DMS153 (cell line): ENCODE data around the gene TBC1D22A.

Experiments used
- DNase-seq: peaks from one replicate; lab custom pipeline; 2025; lab: John Stamatoyannopoulos, UW

TBC1D22A gene

DNA sequence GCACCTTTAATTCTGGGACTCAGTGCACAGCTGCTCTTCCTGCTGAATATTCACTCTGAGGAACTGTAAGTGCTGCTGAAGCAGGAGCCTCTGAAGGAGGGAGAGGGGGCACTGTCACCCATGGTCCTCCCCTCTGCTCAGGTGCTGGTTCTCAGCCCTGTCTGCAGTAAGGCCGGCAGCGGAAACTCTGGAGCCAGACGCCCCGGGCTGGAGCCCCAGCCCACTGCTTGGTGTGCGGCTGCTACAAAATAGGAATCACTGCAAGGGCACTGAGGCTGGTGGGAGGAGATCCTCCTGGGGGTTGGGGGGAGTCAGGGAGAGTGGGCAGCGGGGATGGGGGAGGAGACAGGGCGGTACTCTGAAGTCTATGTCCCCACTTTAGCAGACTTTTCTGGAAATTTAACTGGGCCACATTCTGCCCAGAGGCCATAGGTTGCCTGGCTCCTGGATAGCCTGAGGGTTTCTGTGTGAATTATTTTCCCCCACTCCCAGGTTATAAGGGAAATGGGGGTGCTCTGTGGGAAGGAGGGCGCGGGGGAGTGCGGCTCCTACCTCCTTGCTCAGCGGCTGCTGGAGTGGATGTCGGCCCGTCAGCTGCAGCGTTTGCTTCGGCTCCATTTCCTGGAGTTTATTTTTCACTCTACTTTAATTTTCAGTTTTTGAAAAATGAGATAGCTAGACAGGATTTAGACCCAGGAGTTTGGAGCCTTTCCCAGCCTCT is 33.6 kb downstream of the TBC1D22A start:
- no peak for DNase-seq

DNA sequence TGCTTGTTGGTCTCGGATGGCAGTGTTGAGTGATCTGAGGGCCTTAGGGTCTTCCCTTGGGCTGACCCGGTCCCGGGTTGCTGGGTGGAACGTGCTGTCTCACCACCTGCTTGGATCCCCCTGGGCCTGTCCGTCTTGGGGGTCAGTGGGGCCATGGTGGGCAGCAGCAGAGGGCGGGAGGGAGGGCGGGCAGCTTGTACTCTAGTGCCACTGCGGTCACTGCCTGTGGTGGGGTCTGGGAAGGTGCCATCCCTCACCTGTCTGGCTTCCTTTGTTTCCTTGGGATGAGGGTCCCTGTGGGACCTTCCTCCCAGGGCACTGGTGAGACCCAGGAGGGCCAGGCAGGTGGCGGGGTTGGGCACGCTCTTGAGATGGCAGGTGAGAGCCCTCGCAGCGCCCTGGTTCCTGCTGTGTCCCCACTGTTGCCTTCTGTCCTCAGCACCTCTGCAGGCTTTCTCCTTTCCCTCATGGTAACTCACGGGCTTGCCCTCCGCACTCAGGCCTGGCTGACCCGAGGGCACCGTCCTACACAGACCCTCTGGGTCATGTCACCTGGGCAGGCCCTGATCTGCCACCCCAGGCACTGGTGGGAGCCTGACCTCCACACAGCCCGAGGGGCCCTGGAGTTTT is 34.2 kb downstream of the TBC1D22A start:
- DNase-seq = no peak

GRCh38 chr22:46797355-46797754 is 34.9 kb downstream of the TBC1D22A start:
- no peak for DNase-seq

GRCh38 chr22:46798041-46798365 is 35.6 kb downstream of the TBC1D22A start:
- DNase-seq = no peak

DNA sequence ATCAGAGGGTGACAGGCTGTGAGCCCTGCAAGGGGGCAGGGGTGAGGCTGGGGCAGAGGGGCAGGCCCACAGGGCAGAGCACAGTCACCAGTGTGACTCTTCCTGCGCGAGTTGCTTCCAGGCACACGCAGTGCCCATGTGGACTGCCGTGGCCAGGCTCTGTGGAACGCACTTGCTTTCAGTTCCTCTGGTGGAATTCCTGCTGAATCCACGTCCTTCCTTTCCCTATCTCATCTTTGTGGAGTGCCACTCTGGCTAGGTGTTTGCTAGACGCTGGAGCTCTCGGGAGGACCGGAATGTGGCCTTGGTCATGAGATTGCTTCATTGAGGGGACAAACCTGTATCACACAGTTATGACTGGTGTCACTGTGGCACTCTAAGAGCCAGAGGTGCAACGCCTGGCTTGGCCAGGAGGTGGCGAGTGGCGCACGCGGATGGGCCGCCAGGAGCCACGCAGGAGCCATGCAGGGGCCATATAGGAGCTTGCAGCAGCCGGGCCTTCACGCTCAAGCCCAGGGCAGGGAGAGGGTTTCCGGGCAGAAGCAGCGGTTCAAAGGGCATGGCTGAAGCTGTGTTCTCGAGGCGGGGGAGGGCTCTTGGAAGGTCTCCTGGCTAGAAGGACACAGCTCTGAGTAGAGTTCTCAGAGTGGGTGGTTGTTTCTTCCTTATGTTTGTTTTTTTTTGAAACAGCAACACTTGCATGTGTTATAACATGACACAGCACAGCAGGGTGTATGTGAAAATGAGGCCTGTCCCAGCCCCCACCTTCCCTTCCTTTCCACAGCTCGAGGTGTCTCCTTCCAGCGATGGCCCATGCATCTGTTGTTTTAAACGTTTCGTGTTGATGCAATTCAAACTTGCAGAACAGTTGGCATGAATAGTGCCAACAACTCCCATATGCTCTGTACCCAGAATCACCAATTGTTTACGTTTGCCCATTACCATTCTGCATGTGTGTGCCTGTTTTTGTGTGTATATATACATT is 36.2 kb downstream of the TBC1D22A start:
- DNase-seq = no peak

- no peak for DNase-seq
These were observed 37.2 kb downstream of the TBC1D22A start for GRCh38 chr22:46799626-46800025.

DNA sequence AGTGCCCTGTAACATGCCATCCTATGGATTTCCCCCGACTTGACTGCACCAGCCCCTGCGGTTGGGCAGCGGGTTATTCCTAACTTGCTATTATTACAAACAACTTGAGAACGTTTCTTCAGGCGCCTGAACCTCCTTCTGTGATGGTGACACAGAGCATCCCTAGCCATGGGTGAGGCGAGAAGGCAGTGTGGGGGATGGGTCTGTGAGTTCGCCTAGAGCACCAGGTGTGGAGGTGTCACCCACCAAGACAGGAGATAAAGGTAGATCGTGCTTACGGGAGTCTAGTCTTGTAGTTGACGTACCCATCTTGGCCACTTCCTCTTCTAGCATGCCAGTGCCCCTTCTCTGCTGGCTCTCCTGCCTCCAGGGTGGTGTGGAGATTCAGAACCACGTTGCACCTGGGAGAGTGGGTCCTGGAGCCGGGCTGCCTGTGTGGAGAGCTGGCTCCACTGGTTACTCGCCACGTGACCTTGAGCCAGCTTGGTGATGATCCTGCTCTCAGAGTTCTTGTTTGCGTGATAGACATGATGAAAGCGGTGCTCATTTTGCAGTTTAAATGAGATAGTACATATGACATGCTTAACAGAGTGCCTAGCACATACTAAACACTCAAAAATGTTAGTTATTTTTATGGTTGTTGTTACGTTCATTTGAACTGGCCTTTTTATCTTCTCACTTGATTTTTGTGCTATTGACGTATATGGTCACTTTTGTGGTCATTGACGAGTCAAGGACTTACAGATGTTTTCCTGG is 37.8 kb downstream of the TBC1D22A start:
- no peak for DNase-seq

- DNase-seq = peak; percentile 90
These were observed 38.9 kb downstream of the TBC1D22A start for GRCh38 chr22:46801331-46801811.

DNA sequence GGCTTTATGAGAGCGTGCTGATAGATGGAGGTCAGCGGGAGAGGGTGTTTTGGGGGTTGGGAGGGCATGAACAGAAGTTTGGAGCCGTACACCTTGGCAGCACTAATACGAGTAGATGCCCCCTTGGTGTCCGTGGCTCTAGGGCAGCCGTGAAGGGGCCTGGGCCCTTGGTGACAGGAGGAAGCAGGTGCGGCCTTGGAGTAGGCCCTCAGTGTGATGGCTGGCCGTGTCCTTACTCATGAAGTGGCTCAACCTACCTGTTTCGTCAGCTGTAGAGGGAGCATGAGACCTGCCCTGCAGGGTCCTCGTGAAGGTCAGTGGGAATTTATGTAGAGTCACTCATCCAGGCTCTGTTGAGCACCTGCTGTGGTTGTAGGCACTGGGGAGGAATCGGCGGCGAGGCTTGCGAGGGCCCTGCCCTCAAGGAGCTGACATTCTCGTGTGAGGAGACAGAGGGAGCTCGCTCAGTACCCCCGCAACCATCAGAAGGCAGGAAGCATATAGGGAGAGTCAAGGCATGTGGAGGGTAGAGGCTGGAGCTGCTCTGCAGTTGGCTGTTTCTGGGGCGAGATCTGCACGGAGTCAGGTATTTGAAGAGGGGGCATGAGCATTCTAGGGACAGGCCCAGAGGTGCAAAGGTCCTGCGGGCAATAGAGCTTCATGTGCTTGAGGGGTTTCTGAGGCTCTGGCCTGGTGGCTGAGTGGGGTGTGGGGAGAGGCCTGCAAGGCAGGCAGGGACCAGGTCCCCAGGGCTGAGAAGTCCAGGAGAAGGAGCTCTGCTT is 39.6 kb downstream of the TBC1D22A start:
- DNase-seq = no peak

DNA sequence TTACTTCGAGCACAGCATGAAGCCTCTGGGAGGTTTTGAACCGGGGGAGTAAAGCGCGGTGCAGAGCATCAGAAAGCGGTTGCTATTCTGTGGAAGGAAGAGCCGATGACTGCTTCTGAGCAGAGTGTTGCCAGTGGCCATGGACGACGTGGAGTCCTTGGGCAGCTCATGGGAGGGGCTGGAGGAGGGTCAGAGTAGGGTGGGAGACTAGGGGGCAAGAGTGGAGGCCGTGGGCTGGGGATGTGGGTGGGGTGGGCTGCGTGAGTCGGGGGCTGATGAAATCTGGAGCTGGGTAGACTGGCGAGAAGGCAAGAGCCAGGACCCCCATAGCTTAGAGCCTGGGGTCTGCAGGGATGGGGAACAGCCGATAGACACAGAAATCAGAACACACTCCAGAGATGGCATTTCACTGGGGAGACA is 40.2 kb downstream of the TBC1D22A start:
- no peak for DNase-seq

GRCh38 chr22:46803031-46803880 is 40.8 kb downstream of the TBC1D22A start:
- DNase-seq = no peak

- no peak for DNase-seq
These were observed 41.5 kb downstream of the TBC1D22A start for GRCh38 chr22:46803936-46804335.

DNA sequence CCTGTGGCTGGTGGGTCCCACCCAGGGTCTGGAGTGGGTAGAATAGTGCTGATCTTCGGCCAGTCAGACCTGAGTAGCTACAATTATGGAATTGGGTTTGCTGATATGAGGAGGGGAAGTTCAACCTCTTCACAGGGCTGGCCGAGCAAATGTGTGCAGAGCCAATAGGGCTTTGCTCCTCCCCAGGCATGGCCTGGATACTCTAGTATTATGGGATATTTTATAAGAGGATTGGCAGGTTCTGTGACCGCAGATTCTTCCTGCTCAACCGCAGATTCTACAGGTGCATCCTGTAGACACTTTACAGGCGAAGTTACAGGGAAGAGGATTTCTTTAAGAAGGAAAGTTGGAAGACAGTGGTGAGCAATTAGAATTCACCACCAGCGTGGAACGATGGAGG is 44.3 kb downstream of the TBC1D22A start:
- DNase-seq = no peak

DNA sequence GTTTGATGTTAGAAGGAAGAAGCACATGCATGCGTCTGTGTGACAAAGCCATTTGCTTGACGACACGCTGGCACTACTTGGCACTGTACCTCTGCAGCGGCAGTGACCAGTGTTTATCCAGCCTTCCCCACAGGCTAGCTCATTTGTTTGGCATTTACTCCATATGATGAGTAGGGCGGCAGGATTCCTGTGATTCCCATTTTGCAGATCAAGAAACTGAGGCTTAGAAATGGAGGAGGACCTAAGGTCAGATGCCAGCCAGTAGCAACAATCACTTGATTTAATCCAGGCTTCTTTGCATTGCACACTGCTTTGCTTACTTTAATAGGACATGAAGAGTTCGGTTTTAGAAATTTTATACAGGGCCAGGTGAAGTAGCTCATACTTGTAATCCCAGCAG is 45.0 kb downstream of the TBC1D22A start:
- no peak for DNase-seq

DNA sequence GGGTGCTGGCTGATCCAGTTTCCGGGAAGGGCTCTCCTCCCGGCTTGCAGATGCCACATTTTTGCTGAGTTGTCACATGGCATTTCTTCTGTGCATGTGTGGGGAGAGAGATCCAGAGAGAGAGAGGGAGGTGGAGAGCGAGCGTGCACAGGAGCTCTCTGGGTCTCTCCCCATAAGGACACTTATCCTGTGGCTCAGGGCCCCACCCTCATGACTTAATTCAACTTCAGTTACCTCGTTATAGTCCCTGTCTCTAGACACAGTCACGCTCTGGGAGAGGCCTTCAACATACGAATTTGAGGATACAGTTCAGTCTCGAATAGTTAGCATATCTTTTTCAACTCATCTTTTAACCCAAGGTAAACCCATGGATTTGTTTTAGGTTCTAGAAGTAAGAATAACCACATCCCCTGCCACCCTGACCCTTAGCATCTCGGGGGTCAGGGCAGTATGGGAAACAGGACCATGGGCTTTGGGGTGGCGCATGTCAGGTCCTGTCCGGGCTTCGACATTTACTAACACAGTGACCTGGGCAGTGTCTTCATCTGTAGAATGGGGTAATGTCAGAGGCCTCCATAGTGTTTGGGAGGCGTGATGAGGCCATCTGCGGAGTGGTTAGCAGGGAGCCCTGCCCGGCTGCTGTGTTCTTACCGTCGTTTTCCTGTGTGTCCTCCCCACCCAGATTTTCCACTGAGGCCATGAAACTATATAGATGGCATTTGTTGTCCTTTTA is 46.9 kb downstream of the TBC1D22A start:
- DNase-seq = no peak

- DNase-seq = no peak
These were observed 48.7 kb downstream of the TBC1D22A start for GRCh38 chr22:46810856-46811786.

DNA sequence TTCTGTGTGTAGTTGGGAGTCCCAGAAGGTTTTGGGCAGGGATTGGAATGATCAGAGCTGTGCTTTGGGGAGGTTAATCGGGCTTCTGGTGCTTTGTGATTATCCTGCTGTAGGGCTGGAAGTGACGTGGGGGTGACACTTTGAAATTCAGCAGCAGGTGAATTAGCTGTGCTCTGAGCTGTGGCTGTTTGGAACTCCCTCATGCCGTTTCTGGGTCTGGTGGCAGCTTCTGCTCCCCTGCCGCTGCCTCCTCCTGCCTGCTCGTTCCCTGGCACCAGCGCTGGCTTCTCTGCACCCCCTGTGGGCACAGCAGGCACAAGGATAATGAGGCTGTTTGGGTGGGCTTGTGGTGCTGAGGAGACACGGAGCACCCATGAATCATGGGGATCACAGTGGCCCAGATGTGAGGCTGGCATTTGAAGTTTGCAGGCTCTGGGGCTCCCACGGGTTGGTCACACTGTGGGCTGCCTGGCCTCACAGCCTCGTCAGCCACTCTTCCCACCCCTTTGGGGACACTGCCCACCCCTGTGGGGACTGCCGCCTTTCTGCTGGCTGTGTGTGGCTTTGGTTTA is 49.7 kb downstream of the TBC1D22A start:
- no peak for DNase-seq

DNA sequence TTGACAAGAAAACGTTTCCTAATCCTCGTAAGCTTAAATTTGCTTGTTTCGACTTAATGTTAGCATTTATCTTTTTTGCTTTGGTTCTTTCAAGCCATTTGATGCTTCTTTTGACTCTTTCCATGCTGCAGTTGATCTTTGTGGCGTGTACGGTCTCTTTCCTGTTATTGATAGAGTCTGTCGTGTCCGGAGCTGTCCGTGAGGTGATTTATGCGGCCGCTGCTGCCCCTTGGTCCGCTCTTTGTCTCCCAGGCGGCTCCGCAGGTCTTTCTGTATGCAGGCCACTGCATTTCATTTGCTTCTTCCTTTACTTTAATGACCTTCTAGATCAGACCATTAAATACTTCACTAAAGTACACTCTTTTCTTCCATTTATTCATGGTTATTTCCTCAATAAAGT is 50.3 kb downstream of the TBC1D22A start:
- no peak for DNase-seq
